Right lobe of liver (tissue), 4 donors: ENCODE data around the gene RIMBP2.

Source experiments
- CTCF ChIP-seq, 4 donors: fragments of 200-600 bp in 3 of 4; fragments of 450-650 bp in 1 of 4; IDR thresholded peaks; one replicate each; pipeline versions ENCODE4 v1.5.1 to v1.8.0; 2016 to 2022; ENCODE audit warnings: antibody characterized with exemption in 4 of 4, mild to moderate bottlenecking in 2 of 4
- POLR2A ChIP-seq: fragments of 450-650 bp; IDR thresholded peaks from one replicate; pipeline ENCODE4 v1.6.1; 2017; ENCODE audit warnings: antibody characterized with exemption, mild to moderate bottlenecking
- donor health status: DM: no; HTN: no; CAD: no.
- donor health status: DM: no; HTN: no; CAD: no.
- donor health status: DM: no; HTN: yes; CAD: no.

- TF ChIP-seq CTCF (IDR thresholded peaks at IDR 0.05), result no peak
- no peak for TF ChIP-seq POLR2A
These were observed 281.5 kb downstream of the RIMBP2 start for GRCh38 chr12:130434560-130434959.
